BLaER1 (cell line): ENCODE measurements around the gene NPHP3.
"Not testable (repeated sequence)": the region's sequence is repeated elsewhere in the genome, so short reads cannot be mapped to it uniquely, and the experiment has no call there.

Source experiments
- H3K27ac ChIP-seq: shearing (Covaris generic); formaldehyde crosslinking; 2 replicates; pipeline ENCODE4 v1.8.1; 2022
- H3K27me3 ChIP-seq: shearing (Covaris generic); formaldehyde crosslinking; 2 replicates; pipeline ENCODE4 v1.8.1; 2022
- H3K36me3 ChIP-seq: shearing (Covaris generic); formaldehyde crosslinking; 2 replicates; pipeline ENCODE4 v1.8.1; 2022
- H3K4me1 ChIP-seq: shearing (Covaris generic); formaldehyde crosslinking; 2 replicates; pipeline ENCODE4 v1.8.1; 2022
- H3K4me2 ChIP-seq: shearing (Covaris generic); formaldehyde crosslinking; 2 replicates; pipeline ENCODE4 v1.8.1; 2022
- H3K4me3 ChIP-seq: shearing (Covaris generic); formaldehyde crosslinking; 2 replicates; pipeline ENCODE4 v1.8.1; 2022
- H3K9ac ChIP-seq: shearing (Covaris generic); formaldehyde crosslinking; 2 replicates; pipeline ENCODE4 v1.8.1; 2022
- H3K9me3 ChIP-seq: shearing (Covaris generic); formaldehyde crosslinking; 2 replicates; pipeline ENCODE4 v1.8.1; 2022
- H4K20me1 ChIP-seq: shearing (Covaris generic); formaldehyde crosslinking; 2 replicates; pipeline ENCODE4 v1.8.1; 2022
- Cebpa-rat ChIP-seq: shearing (Covaris generic); IDR thresholded peaks from 2 replicates; pipeline ENCODE4 v1.8.1; 2022

NPHP3 gene, protein sequence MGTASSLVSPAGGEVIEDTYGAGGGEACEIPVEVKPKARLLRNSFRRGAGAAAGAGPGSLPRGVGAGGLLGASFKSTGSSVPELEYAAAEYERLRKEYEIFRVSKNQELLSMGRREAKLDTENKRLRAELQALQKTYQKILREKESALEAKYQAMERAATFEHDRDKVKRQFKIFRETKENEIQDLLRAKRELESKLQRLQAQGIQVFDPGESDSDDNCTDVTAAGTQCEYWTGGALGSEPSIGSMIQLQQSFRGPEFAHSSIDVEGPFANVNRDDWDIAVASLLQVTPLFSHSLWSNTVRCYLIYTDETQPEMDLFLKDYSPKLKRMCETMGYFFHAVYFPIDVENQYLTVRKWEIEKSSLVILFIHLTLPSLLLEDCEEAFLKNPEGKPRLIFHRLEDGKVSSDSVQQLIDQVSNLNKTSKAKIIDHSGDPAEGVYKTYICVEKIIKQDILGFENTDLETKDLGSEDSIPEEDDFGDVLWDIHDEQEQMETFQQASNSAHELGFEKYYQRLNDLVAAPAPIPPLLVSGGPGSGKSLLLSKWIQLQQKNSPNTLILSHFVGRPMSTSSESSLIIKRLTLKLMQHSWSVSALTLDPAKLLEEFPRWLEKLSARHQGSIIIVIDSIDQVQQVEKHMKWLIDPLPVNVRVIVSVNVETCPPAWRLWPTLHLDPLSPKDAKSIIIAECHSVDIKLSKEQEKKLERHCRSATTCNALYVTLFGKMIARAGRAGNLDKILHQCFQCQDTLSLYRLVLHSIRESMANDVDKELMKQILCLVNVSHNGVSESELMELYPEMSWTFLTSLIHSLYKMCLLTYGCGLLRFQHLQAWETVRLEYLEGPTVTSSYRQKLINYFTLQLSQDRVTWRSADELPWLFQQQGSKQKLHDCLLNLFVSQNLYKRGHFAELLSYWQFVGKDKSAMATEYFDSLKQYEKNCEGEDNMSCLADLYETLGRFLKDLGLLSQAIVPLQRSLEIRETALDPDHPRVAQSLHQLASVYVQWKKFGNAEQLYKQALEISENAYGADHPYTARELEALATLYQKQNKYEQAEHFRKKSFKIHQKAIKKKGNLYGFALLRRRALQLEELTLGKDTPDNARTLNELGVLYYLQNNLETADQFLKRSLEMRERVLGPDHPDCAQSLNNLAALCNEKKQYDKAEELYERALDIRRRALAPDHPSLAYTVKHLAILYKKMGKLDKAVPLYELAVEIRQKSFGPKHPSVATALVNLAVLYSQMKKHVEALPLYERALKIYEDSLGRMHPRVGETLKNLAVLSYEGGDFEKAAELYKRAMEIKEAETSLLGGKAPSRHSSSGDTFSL (N-terminal part only)

DNA sequence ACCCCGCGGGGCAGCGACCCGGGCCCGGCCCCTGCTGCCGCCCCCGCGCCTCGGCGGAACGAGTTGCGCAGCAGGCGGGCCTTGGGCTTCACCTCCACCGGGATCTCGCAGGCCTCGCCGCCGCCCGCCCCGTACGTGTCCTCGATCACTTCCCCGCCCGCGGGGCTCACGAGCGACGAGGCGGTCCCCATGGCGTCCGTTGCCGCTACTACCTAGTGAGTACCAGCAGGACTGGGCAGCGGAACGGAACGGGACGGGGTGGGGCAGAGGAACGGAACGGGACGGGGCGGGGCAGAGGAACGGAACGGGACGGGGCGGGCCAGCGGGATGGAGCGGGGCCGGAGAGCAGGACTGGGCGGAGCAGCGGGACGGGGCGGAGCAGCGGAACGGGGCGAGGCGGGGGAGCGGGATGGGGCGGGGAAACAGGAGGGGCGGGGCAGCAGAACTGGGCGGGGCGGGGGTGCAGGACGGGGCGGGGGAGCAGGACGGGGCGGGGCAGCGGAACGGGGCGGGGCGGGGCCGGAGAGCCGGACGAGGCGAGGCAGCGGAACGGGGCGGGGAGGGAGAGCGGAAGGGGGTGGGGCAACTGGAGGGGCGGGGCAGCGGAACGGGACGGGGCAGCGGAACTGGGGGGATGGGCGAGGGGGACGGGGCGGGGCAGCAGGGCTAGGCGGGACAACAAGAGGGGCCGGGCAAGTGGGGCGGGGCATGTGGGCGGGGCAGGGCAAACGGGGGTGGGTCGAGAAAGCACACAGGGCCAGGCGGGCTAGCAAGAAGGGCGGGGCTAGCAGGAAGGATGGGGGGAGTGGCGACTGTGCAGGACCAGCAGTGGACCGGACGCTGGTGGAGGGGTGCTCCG lies at the start of gene NPHP3:
NPHP3 (minus strand) TSS at position 245 of the 859 bp plus-strand sequence; CDS start at position 191, 54 bp downstream.
- Histone ChIP-seq H3K9me3 (no peaks in the 10 kb centered on the region), H3K36me3 (peaks cover 17% of the 10 kb centered on the region), H3K4me2 (peak within 1 kb of the TSS; percentile 93), H4K20me1 (peaks cover 11% of the 10 kb centered on the region; the same call in 1 of the 2 replicates), H3K27me3 (no peaks in the 10 kb centered on the region), H3K4me3 (peak within 1 kb of the TSS; percentile 92), H3K27ac (peak within 1 kb of the TSS; percentile 82), H3K9ac (peak within 1 kb of the TSS; percentile 90), H3K4me1 (peaks cover 29% of the 10 kb centered on the region)
- TF ChIP-seq Cebpa-rat, result no peak

DNA sequence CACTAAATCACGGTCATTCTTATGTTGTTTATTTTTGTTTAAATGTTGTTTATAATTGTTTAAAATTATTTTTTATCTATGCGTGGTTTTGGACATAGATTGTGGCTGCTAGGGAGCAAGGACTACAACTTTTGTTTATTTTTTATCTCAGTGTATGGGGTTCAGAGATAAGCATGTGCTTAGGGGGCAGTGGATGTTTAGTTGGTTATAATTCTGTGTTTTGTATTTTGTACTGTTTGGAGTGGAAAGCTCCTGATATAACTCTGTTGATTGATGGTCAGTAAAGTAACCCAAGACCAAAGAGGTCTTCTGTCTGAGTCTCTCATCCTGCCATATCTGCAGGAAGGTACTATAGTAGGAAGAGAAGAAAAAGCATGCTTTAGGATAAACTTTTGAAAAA lies 36.5 kb upstream of the NPHP3 start:
- no peak overlapping the region for H3K4me3 ChIP-seq
- TF ChIP-seq Cebpa-rat, result no peak
- no peaks in the 10 kb centered on the region for H3K27me3 ChIP-seq

DNA sequence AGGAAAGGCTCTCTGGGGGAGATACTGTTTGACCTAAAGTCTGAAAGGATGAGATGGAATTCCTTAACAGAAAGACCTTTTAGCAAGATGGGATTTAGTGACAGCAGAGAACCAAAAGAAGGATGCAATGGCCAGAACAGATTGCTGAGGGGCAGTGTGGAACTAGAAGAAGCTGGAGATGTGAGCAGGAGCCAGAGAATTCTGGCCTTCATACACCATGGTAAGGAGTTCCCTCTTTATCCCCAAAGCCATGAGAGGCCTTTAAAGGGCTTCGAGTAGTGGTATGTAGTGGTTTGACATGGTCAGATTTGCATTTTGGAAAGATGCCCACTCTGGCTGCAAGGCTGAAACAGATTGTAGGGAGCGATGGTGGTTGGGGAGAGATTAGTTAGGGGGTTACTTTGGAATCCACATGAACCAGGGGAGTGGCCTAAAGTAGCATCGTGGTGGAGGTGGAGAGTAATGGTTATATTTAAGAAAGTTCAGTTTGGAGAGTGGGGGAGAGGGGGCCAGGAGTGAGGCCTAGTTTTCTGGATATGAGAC lies 34.0 kb upstream of the NPHP3 start:
- H3K36me3 ChIP-seq, result no peaks in the 10 kb centered on the region
- H3K9ac ChIP-seq, result no peak overlapping the region
- no peaks in the 10 kb centered on the region for H3K27me3 ChIP-seq
- H3K4me1 ChIP-seq, result no peaks in the 10 kb centered on the region
- no peak overlapping the region for H3K27ac ChIP-seq
- TF ChIP-seq Cebpa-rat, result no peak
- no peak overlapping the region for H3K4me2 ChIP-seq
- H3K9me3 ChIP-seq, result no peaks in the 10 kb centered on the region
- H4K20me1 ChIP-seq, result no peaks in the 10 kb centered on the region
- H3K4me3 ChIP-seq, result no peak overlapping the region

More for the DNA sequence above, 36.5 kb upstream of the NPHP3 start:
- H3K4me1 ChIP-seq, result no peaks in the 10 kb centered on the region
- no peaks in the 10 kb centered on the region for H3K36me3 ChIP-seq
- no peak overlapping the region for H3K4me2 ChIP-seq
- no peak overlapping the region for H3K9ac ChIP-seq
- H4K20me1 ChIP-seq, result no peaks in the 10 kb centered on the region
- H3K9me3 ChIP-seq, result no peaks in the 10 kb centered on the region
- H3K27ac ChIP-seq, result no peak overlapping the region

DNA sequence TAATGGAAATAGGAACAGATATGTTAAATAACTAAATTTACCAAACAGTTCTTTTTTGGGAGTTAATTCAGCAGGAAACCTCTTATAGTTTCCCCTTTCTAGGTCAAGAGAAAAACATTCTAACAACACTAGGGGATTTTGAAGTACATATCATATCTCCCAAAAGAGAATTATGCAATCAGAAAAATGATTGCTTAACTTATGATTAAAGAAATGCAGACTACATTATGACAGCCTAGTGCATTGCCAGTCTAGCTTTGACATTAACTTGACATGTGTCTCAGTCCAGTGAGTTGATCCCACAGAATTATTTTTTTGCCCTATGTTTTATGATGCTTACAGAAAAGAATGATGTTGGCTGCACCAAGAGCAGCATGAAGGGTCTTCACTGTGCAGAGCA lies 31.7 kb upstream of the NPHP3 start:
- H3K4me3 ChIP-seq, result no peak overlapping the region
- no peak for TF ChIP-seq Cebpa-rat
- H3K4me2 ChIP-seq, result no peak overlapping the region
- no peaks in the 10 kb centered on the region for H3K27me3 ChIP-seq
- no peak overlapping the region for H3K27ac ChIP-seq
- H4K20me1 ChIP-seq, result no peaks in the 10 kb centered on the region
- no peaks in the 10 kb centered on the region for H3K36me3 ChIP-seq
- H3K9ac ChIP-seq, result no peak overlapping the region
- H3K4me1 ChIP-seq, result no peaks in the 10 kb centered on the region
- H3K9me3 ChIP-seq, result no peaks in the 10 kb centered on the region

DNA sequence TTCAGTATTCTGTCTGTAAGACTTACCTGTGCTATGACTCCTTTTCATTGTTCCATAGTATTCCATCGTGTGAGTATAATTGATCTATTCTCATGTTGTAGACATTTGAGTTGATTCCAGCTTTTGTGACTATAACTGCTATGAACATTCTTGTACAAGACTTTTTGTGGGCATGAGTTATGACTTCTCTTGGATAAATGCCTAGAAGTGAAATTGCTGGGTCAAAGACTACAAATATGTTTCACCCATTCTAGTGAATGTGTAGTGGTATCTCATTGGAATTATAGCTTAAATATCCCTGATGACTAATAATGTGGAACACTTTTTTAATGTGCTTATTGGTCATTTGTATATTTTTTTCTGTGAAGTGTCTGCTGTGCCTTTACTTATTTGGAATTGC lies 27.6 kb upstream of the NPHP3 start:
- Histone ChIP-seq H3K4me1 (no peaks in the 10 kb centered on the region), H3K36me3 (no peaks in the 10 kb centered on the region), H3K27ac (no peak overlapping the region), H3K9me3 (no peaks in the 10 kb centered on the region), H3K9ac (no peak overlapping the region), H3K27me3 (no peaks in the 10 kb centered on the region), H3K4me3 (no peak overlapping the region), H4K20me1 (no peaks in the 10 kb centered on the region), H3K4me2 (no peak overlapping the region)
- no peak for TF ChIP-seq Cebpa-rat

DNA sequence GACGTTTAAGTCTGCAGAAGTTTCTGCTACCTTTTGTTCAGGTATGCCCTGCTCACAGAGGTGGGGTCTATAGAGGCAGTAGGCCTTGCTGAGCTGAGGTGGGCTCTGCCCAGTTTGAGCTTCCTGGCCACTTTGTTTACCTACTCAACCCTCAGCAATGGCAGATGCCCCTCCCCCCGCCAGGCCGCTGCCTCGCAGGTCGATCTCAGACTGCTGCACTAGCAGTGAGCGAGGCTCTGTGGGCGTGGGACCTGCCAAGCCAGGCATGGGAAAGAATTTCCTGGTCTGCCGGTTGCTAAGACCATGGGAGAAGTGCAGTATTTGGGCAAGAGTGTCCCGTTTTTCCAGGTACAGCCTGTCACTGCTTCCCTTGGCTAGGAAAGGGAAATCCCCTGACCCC lies 24.5 kb upstream of the NPHP3 start:
- H3K4me3 ChIP-seq, H3K4me1 ChIP-seq, H4K20me1 ChIP-seq, H3K9me3 ChIP-seq, H3K9ac ChIP-seq, H3K4me2 ChIP-seq, H3K27me3 ChIP-seq, H3K36me3 ChIP-seq, H3K27ac ChIP-seq: not testable (repeated sequence)

DNA sequence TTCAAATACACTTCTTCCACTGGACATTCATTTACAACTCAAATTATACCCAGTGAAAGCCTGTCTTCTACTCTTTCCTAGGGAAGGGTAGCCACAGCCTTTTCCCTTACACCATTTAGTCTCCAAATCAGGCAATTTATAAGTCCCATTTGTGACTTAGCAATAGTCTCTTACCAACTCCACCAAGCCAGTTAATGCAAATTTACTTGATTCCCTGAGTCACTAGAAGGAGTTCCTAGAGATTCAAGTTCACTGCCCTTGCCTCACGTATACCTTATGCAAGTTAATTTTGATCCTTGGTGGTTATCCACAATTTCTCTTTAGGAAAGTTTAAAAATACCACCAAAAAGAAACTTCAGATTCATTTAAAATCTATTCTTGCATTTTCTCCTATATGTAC lies 16.1 kb upstream of the NPHP3 start:
- Histone ChIP-seq H3K9me3 (no peaks in the 10 kb centered on the region), H4K20me1 (no peaks in the 10 kb centered on the region), H3K27me3 (no peaks in the 10 kb centered on the region), H3K4me3 (no peak overlapping the region), H3K9ac (no peak overlapping the region), H3K27ac (no peak overlapping the region), H3K4me1 (no peaks in the 10 kb centered on the region), H3K36me3 (no peaks in the 10 kb centered on the region), H3K4me2 (no peak overlapping the region)
- no peak for TF ChIP-seq Cebpa-rat

DNA sequence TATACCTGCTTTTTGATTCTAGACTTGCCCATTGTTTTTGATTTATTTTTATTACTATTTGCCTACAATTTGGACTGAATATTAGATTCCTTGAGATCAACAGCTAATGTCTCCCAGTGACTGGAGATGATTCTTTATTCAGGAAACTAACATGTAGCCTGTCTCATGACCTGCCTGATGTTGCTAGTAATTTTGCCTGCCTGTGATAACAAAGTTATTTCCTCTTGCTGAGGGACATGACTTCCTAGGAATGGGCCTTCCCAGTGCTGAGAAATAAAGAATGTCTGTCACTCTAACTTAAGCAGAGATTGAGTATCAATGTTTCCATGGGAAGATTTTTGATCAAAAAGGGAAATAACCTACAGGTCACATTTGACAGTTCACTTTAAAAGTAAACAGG lies 13.4 kb upstream of the NPHP3 start:
- Histone ChIP-seq H3K4me3 (no peak overlapping the region), H3K27ac (no peak overlapping the region), H3K4me1 (no peaks in the 10 kb centered on the region), H4K20me1 (no peaks in the 10 kb centered on the region), H3K36me3 (no peaks in the 10 kb centered on the region), H3K4me2 (no peak overlapping the region), H3K9me3 (no peaks in the 10 kb centered on the region), H3K9ac (no peak overlapping the region), H3K27me3 (no peaks in the 10 kb centered on the region)
- no peak for TF ChIP-seq Cebpa-rat
